RCC 7860 (cell line): ENCODE measurements around the gene CHST13.
A peak's percentile ranks its signal among the peaks of the same experiment; 100 is the strongest.

ENCODE experiments used
- DNase-seq: peaks from one replicate; pipeline ENCODE4 v3.0.0-alpha.2; 2015; ENCODE audit warnings: low spot score
- FAIRE-seq: peaks from 2 replicates; lab custom pipeline; 2012; peaks lifted over from hg19 to GRCh38; lab: Jason Lieb, UNC

CHST13 gene

DNA sequence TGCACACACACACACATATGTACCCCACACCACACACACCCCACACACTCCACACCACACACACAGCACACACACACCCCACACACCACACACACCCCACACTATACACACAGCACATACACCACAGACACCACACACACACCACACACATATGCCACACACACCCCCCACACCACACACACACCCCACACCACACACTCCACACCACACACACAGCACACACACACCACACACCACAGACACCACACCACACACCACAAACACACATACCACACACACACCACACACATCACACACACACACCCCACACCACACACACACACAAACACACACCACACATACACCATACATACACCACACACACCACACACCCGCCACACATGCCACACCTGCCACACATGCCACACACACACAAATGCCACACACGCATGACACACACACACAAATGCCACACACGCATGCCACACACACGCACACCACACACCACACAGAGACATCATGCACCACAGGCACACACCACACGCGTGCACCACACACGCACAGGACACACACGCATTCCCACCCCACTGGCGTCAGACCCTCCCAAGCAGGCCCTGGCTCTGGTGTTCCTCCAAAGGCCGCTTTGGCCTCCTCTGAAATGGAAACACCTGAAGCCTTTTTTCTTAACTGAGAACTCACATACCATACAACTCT is 15.7 kb downstream of the CHST13 start:
- DNase-seq, result no peak
- no peak for FAIRE-seq

DNA sequence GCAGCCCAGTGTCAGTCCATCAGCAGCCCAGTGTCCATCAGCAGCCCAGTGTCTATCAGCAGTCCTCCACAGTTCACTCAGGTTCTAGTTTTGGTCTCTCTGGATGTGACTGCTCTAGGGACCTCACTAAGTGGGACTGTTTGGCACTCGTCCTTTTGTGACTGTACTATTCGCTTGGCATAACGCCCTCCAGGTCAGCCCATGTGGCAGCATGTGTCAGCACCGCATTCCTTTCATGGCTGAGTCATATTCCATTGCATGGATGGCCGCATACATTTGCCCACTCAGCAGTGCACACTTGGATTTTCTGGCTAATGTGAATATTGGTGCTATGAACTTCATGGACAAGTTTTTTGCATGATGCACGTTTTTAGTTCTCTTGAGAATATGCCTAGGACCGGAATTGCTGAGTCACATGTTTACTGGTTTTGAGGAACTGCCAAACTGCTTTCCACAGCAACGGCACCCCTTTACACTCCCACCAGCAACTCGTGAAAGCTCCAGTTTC is 16.4 kb downstream of the CHST13 start:
- DNase-seq (peak; percentile 93), FAIRE-seq (peak; percentile 97)

DNA sequence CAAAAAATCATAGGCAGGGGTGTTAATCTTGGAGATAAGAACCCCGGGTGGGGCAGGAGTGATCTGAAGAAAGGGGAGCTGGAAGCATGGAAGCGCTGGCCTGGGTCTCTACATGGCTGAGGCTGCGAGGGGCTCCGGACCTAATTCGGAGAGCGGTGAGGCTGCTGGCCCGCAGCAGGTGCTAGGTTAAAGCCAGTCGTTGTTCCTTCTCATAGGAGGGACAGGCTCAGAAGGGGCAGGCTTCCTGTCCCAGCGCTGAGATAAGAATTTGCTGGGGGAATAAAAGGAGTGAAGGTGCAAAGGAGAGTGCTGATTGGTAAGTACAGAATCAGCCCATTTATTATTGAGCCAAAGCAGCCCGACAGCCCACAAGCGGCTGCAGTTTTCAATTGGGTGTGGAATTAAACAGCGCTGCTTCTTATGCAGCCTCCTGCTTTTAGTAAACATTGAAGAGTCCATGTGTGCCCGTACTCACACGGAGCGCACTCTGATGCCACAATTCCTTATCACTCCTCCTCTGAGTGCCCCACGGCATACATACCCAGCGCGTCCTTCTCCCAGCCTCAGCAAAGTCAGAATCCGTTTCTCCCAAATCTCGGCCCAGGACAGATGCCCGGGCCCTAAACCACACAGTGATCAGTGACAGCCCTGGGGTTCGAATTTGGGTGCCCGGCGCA is 17.1 kb downstream of the CHST13 start:
- no peak for DNase-seq
- FAIRE-seq, result no peak

DNA sequence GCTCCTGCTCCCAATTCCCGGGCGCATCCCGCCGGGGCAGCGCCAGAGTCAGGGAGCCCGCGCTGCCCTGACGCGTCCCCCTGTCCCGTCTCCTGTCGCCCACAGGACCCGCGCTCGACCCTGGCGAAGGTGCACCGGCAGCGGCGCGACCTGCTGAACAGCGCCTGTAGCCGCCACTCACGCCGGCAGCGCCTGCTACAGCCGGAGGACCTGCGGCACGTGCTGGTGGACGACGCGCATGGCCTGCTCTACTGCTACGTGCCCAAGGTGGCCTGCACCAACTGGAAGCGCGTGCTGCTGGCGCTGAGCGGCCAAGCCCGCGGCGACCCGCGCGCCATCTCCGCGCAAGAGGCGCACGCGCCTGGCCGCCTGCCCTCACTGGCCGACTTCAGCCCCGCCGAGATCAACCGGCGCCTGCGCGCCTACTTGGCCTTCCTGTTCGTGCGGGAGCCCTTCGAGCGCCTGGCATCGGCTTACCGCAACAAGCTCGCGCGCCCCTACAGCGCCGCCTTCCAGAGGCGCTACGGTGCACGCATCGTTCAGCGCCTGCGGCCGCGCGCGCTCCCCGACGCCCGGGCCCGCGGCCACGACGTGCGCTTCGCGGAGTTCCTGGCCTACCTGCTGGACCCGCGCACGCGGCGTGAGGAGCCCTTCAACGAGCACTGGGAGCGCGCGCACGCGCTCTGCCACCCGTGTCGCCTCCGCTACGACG is 17.8 kb downstream of the CHST13 start:
- no peak for DNase-seq
- no peak for FAIRE-seq

DNA sequence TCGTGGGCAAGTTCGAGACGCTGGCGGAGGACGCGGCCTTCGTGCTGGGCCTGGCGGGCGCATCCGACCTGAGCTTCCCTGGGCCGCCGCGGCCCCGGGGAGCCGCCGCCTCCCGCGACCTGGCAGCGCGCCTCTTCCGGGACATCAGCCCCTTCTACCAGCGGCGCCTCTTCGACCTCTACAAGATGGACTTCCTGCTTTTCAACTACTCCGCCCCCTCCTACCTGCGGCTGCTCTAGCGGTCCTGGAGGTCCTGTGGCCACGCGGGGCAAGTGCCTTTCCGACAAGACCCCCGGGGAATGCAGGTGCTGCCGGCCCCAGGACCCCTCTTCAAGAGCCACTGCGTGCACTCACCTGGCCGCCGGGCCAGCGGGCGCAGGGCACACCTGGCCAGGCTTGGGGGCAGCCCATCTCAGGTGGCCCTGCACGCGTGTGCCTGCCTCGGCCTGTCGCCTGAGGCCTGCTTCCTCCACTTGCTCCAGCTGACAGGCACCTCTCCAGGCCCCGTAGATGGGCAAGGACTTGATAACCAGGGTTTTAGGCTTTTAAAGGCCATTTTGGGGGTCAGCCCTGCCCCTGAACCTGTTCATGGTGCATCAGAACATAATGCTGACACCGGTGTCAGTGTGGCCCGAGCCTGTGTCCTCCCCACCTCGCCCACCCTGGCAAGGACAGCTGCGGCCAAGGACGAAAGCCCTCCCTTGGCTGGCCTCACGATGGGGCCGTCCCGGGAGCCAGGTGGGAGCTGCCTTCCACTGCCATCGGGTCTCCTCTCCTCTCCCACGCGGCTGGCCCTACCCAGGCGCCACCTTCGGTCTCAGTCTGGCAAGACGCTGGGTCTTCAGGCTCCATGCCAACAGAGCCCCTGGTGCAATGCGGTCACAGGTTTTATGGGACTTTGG is 18.6 kb downstream of the CHST13 start:
- no peak for DNase-seq
- no peak for FAIRE-seq

DNA sequence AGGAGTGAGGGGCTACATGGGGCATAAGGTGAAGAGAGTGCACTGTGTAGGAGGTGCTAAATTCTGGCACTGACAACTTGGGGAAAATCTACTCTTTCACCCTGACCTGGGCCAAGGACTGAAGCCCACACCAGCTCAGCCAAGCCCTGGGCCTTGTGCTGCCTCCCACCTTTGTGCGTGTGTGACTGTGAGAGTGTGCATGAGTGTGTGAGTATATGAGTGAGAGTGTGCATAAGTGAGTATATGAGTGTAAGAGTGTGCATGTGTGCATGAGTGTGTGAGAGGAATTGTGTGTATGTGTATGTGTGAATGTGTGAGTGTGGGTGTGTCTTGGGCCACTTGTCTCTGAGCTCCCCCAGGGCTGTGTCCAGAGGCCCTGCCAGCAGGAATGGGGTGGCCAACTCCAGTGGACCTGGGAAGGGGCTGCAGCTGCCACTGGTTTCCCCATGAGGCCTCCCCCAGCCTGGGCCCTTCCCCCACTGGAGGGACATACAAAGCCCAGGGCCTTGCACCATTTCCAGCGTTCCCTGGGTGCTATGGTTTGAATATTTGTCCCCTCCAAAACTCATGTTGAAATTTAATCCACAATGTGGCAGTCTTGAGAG is 19.6 kb downstream of the CHST13 start:
- no peak for DNase-seq
- no peak for FAIRE-seq

DNA sequence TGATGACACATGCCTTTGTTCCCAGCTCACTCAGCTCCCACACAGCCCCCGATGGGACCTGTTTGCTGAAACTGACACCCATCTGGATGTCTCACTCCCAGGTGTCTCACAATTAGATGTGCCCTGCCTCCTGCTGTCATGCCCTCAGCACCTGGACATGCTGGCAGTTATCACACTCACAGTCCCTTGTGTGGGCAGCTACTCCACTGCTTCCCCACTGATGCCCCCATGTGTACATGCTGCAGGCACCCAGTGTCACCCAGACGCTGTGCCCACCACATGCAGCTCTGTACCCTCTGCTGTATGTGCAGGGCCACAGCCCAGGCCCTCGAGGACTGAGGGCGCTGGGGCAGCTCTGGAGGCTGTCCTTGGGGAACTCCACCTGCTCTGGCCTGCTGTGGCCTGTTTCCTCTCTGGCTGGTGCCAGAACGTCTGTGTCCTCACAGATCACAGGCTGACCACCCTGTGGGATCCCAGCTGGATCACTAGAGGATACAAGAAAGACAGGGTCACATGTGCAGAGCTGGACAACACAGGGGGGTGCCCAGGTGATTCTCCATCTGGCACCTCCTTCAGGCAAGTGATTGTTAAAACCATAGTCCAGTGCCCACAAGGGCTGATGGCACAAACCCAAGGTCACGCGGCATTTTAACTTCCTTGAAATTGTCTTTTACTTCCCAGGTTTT is 20.8 kb downstream of the CHST13 start:
- DNase-seq (no peak), FAIRE-seq (no peak)

DNA sequence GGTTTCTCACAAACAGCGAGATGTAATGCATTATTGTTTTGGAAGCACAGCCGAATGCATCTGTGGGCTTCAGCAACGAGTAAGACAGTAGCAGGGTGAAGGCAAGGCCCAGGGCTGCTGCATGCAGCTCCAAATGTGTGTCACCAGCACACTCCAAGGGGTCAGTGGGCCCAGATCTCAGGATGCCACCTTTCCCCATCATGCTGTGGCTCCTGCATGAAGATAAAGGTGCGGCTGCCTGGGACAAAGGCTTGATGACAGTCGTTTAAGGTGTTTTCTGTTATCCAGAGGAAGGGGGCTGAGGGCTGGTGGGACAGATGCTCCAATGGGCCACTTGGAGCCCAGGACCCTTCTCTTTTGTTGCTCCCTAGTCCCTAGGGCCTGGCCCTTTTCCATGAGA is 21.6 kb downstream of the CHST13 start:
- DNase-seq (no peak), FAIRE-seq (no peak)

DNA sequence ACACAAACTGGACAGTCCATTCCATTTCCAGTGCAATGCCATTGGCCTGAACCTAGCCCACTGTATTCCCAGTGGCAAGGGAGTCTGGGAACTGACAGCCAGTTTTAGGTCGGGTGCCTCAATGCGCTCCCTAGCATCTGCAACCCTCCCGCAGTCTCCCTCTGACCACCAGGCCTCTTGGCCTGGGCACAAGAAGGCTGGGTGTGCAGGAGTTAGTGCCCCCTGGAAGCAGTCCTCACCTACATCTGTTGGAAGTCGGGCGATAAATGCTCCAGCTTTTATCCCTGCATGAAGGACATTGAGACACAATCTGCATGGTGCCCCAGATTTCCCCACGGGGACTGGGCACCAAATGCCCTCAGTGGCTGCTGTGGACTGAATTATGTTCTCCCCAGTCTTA is 22.1 kb downstream of the CHST13 start:
- no peak for FAIRE-seq

DNA sequence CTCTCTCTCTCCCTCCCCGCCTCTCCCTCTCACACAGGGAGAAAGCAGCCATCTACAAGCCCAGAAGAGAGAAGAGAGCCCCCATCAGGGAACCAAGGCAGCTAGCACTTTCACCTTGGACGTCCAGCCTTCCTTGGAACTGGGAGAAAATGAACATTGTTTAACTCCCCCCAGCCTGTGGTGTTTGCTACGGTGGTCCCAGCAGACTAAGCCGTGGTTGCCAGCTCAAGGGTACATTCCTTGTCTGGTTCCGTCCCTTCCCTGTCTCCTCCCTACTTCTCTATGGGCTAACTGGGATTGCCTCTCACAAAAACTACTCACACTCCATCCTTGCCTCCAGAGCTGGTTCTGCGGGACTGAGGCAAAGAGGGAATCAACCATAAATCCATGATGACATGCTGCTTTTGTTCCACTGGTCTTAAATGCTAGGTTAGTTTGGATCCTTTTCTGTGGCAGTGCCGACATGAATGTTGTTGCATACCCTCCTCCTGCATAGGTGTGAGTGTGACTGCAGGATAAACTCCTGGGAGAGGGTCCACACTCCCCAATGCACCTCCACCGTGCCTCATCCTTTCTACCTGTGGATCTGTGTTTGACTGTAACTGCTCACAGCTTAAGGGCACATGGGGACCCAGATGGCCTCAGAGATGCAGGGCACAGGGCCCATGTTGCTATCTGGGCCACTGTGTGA is 22.7 kb downstream of the CHST13 start:
- FAIRE-seq (no peak), DNase-seq (no peak)

More for the DNA sequence above, 22.1 kb downstream of the CHST13 start:
- DNase-seq, result no peak

DNA sequence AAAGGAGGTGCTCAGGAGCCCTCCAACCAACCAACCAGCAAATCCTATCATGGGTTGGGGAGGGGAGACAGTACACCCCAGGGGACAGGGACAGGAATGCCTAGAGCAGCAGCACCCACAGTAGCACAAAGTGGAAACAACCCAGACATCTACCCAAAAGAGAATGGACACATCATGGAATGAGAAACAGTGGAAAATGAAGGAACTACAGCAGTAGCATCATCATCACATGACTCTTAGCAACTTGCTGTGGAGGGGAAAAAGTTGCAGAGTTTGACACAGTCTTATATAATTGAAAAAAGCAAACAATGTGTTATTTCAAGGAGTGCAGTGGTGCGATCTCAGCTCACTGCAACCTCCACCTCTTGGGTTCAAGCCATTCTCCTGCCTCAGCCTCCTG is 23.8 kb downstream of the CHST13 start:
- DNase-seq, result no peak
- FAIRE-seq, result no peak

DNA sequence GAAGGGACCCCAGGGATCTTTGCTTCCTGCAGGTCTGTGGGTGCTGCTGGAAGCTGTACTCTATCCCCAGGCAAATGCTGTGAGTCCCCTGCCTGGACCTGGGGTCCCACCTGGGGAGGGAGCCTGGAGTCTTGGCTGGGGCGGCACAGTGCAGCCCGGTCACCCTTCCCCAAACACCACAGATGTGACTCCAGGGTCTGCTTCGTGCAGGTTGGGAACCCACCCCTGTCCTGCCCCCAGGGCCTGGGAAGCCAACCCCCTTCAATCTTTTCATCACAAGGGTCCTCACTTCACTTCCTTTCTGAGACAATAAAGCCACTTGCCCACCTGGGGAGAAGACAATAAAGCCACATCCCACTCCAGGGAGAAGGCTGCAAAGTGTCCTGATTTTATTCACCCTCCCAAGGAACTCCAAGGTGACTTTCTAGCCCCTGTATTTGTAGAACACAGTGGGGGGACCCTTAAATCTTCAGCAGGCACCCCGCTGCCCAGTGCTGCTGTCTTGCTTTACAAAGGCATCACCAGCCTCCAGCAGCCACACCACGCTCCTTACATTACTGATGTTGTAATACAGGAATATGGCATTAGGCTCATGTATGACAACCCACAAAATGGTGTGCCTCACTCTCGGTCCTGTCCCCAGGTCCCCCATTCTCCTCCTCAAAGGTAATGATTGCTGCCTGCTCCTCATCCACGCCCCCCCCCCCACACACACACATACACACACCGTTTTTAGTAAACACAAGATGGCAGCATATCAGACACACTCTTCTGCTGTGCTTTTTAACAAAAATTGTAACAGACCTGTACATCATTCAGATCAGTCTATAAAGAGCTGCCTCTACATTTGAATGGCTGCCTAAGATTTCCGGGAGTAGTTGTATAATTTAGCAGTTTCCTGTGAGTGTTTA is 24.9 kb downstream of the CHST13 start:
- no peak for FAIRE-seq
- DNase-seq, result no peak

DNA sequence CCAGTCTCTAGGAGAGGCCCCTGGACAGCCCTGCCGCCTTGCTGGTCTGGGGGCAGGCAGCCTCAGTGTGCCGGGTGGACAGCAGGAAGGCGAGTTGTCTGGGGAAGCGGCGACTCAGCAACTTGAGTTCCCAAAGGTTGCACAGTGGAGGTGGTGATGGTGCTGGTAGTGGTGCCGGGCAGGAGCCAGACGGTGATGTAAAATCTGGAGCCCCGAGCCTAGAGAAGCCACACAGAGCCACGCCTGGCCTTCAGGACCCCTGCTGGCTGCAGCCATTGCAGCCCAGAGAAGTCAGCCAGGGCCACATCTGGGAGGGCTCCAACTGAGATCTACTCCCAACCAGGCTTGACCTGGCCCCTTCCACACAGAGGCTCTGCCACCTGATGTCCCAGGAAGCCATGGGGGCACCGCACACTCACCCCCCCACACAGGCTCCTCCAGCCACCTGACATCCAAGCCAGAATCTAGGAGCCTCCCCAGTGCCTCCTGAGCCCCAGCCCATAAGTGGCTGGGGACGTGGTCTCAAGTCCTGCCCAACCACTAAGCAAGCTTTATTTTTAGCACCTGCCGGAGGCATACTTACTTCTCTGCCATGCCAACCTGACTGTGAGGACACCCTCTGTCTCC is 26.0 kb downstream of the CHST13 start:
- FAIRE-seq, result no peak
- no peak for DNase-seq

DNA sequence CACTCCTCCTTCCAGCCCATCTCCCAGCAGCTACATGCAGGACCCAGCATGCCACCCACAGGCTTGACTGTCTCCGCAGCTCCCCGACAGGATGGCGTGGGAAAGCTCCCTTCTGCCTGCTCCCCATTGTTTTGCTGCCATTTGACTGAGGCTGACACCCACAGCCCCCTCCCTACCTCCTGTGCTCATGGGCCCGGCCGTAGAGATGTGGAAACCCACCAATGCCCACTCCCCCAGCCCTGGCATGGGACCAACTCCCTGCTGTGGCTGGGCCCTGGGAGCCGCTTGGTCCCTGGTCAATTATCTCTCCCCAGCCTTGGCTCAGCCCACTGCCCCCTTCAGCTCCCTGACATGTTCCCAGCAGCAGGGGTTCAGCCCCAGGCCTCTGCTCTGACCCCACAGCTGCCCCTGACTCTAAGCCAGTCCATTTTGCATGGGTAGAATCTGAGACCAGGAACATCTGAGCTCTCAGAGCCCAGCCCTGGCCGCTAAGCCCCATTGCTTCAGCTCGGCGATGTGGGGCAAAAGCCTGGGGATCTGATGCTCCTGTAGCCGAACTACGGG is 26.6 kb downstream of the CHST13 start:
- no peak for FAIRE-seq
- no peak for DNase-seq

DNA sequence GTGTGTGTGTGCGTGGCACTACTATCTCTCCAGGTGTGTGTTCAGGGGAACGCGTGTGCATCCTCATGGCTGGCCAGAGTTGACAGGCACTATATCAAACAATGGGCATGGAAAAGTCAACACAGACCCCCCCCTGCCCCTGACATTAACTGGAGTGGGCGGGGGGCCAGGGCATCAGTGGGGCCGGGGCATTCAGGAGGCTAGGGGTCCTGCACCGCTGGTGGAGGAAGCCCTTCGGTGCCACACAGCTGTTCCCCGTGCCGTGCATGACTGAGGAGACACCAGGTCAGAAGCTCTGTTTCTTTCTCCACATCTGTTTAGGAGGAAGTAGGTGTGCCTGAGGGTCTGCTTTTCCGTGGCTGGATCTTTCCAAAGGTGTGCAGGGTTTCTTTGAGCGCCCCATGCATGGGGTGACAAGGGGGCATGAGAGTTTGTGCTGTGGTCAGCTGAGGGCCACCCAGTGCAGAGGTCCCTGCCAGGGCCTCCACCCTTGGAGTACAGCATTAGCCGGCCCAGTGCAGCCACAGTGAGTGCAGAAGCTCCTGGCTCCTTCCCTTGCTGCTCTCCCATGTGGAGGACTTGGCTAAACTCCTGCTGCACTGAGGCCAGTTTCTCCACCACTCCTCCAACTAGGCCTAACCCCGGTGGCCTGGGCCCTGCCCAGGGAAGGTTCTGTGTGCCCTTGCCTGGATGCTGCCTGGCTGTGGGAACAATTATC is 27.3 kb downstream of the CHST13 start:
- FAIRE-seq (no peak), DNase-seq (no peak)

DNA sequence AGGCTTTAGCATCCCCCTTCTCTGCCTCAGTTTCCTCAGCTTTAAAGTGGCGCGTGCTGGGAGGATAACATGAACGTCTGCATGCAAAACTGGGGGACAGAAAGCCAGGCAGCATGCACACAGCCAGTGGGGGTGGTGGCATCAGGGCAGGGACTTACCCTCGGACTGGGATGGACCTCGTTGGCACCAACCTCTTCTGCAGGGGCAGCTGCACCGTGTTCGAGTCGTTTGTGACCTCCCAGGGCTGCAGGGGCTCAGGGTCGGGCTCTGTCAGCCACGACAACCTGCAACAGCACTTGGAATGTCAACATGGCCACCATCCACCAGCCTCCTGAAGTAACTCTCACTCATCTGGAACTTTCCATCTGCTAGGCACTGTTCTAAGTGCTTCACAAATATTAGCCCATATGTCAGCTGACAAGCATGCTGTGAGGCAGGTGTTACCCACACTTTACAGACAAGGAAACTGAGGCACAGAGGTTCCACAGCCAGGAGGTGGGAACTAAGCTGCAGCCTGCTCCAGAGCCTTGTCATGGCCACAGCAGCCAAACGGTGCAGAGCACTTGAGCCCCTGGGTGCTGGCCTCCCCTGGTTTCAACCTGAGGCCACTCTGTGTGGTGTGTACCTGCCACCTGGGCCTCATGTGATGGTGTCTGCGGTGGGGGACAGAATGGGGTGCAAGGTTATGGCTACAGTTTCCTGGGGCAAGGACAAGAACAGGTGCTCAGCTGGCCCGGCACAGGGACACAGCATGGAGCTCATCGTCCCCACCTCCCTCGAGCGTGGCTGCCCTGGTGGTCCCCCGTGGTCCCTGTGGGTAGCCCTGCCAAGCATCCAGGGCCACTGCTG is 28.1 kb downstream of the CHST13 start:
- FAIRE-seq (no peak), DNase-seq (no peak)
